HepG2 (cell line): ENCODE data around the gene DDR1. TPM values are rescaled to one million over a fixed set of nuclear protein-coding genes. Genes with fewer than 3 reads are reported as not detected.
A peak's percentile ranks its signal among the peaks of the same experiment; 100 is the strongest.

Experiments
- AHR ChIP-seq: IDR thresholded peaks from 2 replicates; pipeline ENCODE4 v1.6.1; 2018; ENCODE audit warnings: missing genetic modification reagents, missing compliant biosample characterization
- CBX2 ChIP-seq, 2 experiments: fragments of 200-600 bp in 1 of 2; sonication (generic); formaldehyde crosslinking in 1 of 2; IDR thresholded peaks; 2 replicates each; pipeline versions ENCODE4 v1.7.0 to v1.8.1; 2018 to 2022; ENCODE audit warnings: low read depth in 2 of 2, low read length in 1 of 2, mild to moderate bottlenecking in 1 of 2, missing genetic modification reagents in 1 of 2
- FOXA1 ChIP-seq, 2 experiments: fragments of 450-650 bp in 1 of 2; sonication (generic) in 1 of 2; formaldehyde crosslinking in 1 of 2; IDR thresholded peaks; 2 replicates each; pipeline versions ENCODE4 v1.4.0 to v1.6.1; 2016 to 2020; ENCODE audit warnings: missing genetic modification reagents in 1 of 2
- GZF1 ChIP-seq: sonication (generic); formaldehyde crosslinking; IDR thresholded peaks from 2 replicates; pipeline ENCODE4 v1.5.1; 2020; ENCODE audit warnings: mild to moderate bottlenecking, missing genetic modification reagents
- HCFC1 ChIP-seq: fragments of 150-350 bp; IDR thresholded peaks from 2 replicates; pipeline ENCODE4 v1.6.1; 2014; ENCODE audit warnings: low read depth, low read length
- IKZF4 ChIP-seq: sonication (generic); formaldehyde crosslinking; IDR thresholded peaks from 2 replicates; pipeline ENCODE4 v1.5.1; 2020; ENCODE audit warnings: borderline replicate concordance, mild to moderate bottlenecking, low read depth, missing genetic modification reagents; ENCODE audit errors: not compliant biosample characterization
- KAT2B ChIP-seq: fragments of 150-350 bp; IDR thresholded peaks from 2 replicates; pipeline ENCODE4 v1.6.1; 2014; ENCODE audit warnings: low read depth, low read length, borderline replicate concordance
- KAT7 ChIP-seq: IDR thresholded peaks from 2 replicates; pipeline ENCODE4 v1.6.1; 2018; ENCODE audit warnings: borderline replicate concordance, missing compliant biosample characterization
- TCF7L2 ChIP-seq: IDR thresholded peaks from 2 replicates; pipeline ENCODE4 v1.6.1; 2011; ENCODE audit warnings: mild to moderate bottlenecking, low read depth, low read length, moderate library complexity
- ZNF101 ChIP-seq: sonication (generic); formaldehyde crosslinking; IDR thresholded peaks from 2 replicates; pipeline ENCODE4 v1.4.0; 2020; ENCODE audit warnings: mild to moderate bottlenecking, low read depth, missing genetic modification reagents, borderline replicate concordance
- ZNF180 ChIP-seq: sonication (generic); formaldehyde crosslinking; IDR thresholded peaks from 2 replicates; pipeline ENCODE4 v1.4.0; 2020; ENCODE audit warnings: low read depth, missing genetic modification reagents, borderline replicate concordance
- ZNF207 ChIP-seq: fragments of 450-650 bp; IDR thresholded peaks from 2 replicates; pipeline ENCODE4 v1.6.1; 2016; ENCODE audit warnings: antibody characterized with exemption, borderline replicate concordance
- ZNF24 ChIP-seq: fragments of 450-650 bp; IDR thresholded peaks from 2 replicates; pipeline ENCODE4 v1.6.1; 2017; ENCODE audit warnings: antibody characterized with exemption, mild to moderate bottlenecking
- ZNF350 ChIP-seq: sonication (generic); formaldehyde crosslinking; IDR thresholded peaks from 2 replicates; pipeline ENCODE4 v1.4.0; 2020; ENCODE audit warnings: mild to moderate bottlenecking, low read depth, missing genetic modification reagents, borderline replicate concordance
- ZNF530 ChIP-seq: sonication (generic); formaldehyde crosslinking; IDR thresholded peaks from 2 replicates; pipeline ENCODE4 v1.5.0; 2020; ENCODE audit warnings: low read depth, mild to moderate bottlenecking, missing genetic modification reagents
- ZSCAN12 ChIP-seq: sonication (generic); formaldehyde crosslinking; IDR thresholded peaks from 2 replicates; pipeline ENCODE4 v1.9.0; 2021; ENCODE audit warnings: mild to moderate bottlenecking, missing genetic modification reagents
- ZSCAN30 ChIP-seq: sonication (generic); formaldehyde crosslinking; IDR thresholded peaks from 2 replicates; pipeline ENCODE4 v1.5.0; 2020; ENCODE audit warnings: mild to moderate bottlenecking, missing genetic modification reagents
- polyA plus RNA-seq, 8 experiments: library from polyadenylated mRNA; depleted of rRNA in 3 of 8; stranded (reverse) in 7 of 8; unstranded in 1 of 8; fragments of >200 nt; fragmentation: Illumina TruSeq in 4 of 8; extraction: Trizol in 4 of 8; gene quantifications; 2 replicates each; pipeline versions ENCODE4 v1.2.1 to v1.2.3, GENCODE V29; 2011 to 2016; ENCODE audit warnings: low read depth in 4 of 8, missing spikeins in 1 of 8, mixed read lengths in 1 of 8; ENCODE audit not compliant: insufficient read depth in 1 of 8
- total RNA-seq, 5 experiments: library from RNA; depleted of rRNA; stranded (reverse); fragments of >200 nt; fragmentation: Illumina TruSeq; extraction: Trizol; gene quantifications; 2 replicates each; pipeline ENCODE4 v1.2.3, GENCODE V29; 2016; ENCODE audit warnings: low read depth in 1 of 5
- TF ChIP-seq, protein P1 (sequence below): sonication (generic); formaldehyde crosslinking; IDR thresholded peaks from 2 replicates; pipeline ENCODE4 v1.4.0; 2020; ENCODE audit warnings: mild to moderate bottlenecking, missing genetic modification reagents
- TF ChIP-seq, protein P2 (sequence below): sonication (generic); formaldehyde crosslinking; IDR thresholded peaks from 2 replicates; pipeline ENCODE4 v1.5.1; 2020; ENCODE audit warnings: mild to moderate bottlenecking, missing genetic modification reagents, borderline replicate concordance
- TF ChIP-seq, protein P3 (sequence below): sonication (generic); formaldehyde crosslinking; IDR thresholded peaks from 2 replicates; pipeline ENCODE4 v1.8.0; 2022; ENCODE audit warnings: missing genetic modification reagents, low read depth, mild to moderate bottlenecking, borderline replicate concordance
- TF ChIP-seq, protein P4 (sequence below): sonication (generic); formaldehyde crosslinking; IDR thresholded peaks from 2 replicates; pipeline ENCODE4 v1.8.0; 2022; ENCODE audit warnings: mild to moderate bottlenecking, missing genetic modification reagents, moderate library complexity
- TF ChIP-seq, protein P5 (sequence below): sonication (generic); formaldehyde crosslinking; conservative IDR thresholded peaks from 2 replicates; pipeline ENCODE4 v1.8.0; 2022; ENCODE audit warnings: missing genetic modification reagents

The DDR1 gene
- total and polyA plus RNA-seq, 2 of the 13 experiments (the other 11 are each of a cell fraction or from before 2014, with no cell fraction given), result 16.7 to 20.2 TPM

DNA sequence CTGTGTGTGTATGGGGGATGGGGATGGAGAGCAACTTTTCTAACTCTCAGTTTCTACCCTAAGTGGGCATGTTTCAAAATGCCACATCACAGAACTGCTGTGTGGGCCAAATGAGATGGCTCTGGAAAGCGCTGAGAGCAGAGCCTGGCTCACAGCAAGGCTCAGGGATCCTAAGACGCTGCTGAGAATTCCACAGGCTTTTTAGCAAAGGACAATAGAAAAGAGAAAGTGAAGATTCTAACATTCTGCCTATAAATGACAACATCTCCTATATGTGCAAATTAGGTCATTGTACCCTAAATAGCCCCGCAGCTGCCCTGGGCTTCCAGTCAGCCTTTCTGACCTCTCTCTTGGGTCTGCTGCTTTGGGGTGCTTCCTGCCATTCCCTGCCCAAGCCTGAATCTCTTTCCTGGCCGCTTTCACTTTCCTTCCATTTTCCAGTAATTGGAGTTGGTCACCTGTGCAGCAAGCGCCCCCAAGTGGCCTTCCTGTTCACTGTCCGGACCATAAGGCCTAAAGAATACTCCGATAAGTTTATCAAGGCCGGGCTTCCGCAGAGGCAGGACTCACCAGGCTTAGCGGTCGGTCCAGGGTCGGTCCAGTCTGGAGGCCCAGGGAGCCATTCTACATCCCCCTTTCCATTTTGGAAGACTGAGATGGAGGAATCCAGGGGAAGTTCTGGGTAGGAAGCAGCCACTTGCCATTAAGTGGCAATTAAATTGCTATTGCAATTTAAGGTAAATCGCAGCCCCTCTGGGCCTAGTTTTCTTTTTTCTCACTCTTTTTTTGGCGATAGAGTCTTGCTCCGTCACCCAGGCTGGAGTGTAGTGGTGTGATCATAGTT, 6.7 kb upstream of the DDR1 start (continued):
- no peak for TF ChIP-seq ZNF180 (CRISPR knock-in tag)
- TF ChIP-seq ZNF24, result peak; percentile 44; the same call in 1 of the 2 replicates
- TF ChIP-seq, protein P1, sequence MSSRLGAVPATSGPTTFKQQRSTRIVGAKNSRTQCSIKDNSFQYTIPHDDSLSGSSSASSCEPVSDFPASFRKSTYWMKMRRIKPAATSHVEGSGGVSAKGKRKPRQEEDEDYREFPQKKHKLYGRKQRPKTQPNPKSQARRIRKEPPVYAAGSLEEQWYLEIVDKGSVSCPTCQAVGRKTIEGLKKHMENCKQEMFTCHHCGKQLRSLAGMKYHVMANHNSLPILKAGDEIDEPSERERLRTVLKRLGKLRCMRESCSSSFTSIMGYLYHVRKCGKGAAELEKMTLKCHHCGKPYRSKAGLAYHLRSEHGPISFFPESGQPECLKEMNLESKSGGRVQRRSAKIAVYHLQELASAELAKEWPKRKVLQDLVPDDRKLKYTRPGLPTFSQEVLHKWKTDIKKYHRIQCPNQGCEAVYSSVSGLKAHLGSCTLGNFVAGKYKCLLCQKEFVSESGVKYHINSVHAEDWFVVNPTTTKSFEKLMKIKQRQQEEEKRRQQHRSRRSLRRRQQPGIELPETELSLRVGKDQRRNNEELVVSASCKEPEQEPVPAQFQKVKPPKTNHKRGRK (CRISPR knock-in tag), result no peak
- TF ChIP-seq HCFC1, result no peak
- TF ChIP-seq, protein P2, sequence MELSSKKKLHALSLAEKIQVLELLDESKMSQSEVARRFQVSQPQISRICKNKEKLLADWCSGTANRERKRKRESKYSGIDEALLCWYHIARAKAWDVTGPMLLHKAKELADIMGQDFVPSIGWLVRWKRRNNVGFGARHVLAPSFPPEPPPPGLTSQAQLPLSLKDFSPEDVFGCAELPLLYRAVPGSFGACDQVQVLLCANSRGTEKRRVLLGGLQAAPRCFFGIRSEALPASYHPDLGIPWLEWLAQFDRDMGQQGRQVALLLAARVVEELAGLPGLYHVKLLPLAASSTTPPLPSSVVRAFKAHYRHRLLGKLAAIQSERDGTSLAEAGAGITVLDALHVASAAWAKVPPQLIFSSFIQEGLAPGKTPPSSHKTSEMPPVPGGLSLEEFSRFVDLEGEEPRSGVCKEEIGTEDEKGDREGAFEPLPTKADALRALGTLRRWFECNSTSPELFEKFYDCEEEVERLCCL (CRISPR knock-in tag), result no peak
- TF ChIP-seq, protein P3, sequence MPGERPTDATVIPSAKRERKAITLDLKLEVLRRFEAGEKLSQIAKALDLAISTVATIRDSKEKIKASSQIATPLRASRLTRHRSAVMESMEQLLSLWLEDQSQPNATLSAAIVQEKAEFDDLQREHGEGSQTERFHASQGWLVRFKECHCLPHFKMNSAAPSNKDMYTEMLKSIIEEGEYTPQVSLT, result no peak
- TF ChIP-seq ZSCAN12 (CRISPR knock-in tag), result no peak
- TF ChIP-seq, protein P4, sequence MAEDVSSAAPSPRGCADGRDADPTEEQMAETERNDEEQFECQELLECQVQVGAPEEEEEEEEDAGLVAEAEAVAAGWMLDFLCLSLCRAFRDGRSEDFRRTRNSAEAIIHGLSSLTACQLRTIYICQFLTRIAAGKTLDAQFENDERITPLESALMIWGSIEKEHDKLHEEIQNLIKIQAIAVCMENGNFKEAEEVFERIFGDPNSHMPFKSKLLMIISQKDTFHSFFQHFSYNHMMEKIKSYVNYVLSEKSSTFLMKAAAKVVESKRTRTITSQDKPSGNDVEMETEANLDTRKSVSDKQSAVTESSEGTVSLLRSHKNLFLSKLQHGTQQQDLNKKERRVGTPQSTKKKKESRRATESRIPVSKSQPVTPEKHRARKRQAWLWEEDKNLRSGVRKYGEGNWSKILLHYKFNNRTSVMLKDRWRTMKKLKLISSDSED (CRISPR knock-in tag), result no peak
- TF ChIP-seq, protein P5, sequence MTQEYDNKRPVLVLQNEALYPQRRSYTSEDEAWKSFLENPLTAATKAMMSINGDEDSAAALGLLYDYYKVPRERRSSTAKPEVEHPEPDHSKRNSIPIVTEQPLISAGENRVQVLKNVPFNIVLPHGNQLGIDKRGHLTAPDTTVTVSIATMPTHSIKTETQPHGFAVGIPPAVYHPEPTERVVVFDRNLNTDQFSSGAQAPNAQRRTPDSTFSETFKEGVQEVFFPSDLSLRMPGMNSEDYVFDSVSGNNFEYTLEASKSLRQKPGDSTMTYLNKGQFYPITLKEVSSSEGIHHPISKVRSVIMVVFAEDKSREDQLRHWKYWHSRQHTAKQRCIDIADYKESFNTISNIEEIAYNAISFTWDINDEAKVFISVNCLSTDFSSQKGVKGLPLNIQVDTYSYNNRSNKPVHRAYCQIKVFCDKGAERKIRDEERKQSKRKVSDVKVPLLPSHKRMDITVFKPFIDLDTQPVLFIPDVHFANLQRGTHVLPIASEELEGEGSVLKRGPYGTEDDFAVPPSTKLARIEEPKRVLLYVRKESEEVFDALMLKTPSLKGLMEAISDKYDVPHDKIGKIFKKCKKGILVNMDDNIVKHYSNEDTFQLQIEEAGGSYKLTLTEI (CRISPR knock-in tag), result no peak
- no peak for TF ChIP-seq GZF1
- no peak for TF ChIP-seq KAT2B
- TF ChIP-seq ZNF207, result no peak
- TF ChIP-seq FOXA1 (IDR thresholded peaks at IDR 0.05), result no peak
- TF ChIP-seq FOXA1 (CRISPR knock-in tag; IDR thresholded peaks at IDR 0.05), result no peak
- TF ChIP-seq IKZF4 (CRISPR knock-in tag), result no peak
- peak; percentile 56; the same call in 1 of the 2 replicates for TF ChIP-seq AHR
- TF ChIP-seq ZNF101 (CRISPR knock-in tag), result no peak
- peak; percentile 47; the same call in 1 of the 2 replicates for TF ChIP-seq ZNF350
- no peak for TF ChIP-seq TCF7L2
- TF ChIP-seq ZSCAN30 (CRISPR knock-in tag), result no peak
- no peak for TF ChIP-seq ZNF530
- TF ChIP-seq KAT7 (CRISPR knock-in tag), result no peak
- no peak for TF ChIP-seq CBX2 (IDR thresholded peaks at IDR 0.05; ENCODE audit: low read depth, low read length)
- no peak for TF ChIP-seq CBX2 (CRISPR knock-in tag; IDR thresholded peaks at IDR 0.05; ENCODE audit: low read depth)
